Ovary (tissue), 3 donors: ENCODE results near the gene KCNJ6.

Experiments
- POLR2A ChIP-seq: fragments of 450-650 bp; IDR thresholded peaks from one replicate; pipeline ENCODE4 v1.6.1; 2017; ENCODE audit warnings: antibody characterized with exemption, mild to moderate bottlenecking, moderate library complexity
- TF ChIP-seq, protein P1 (sequence below), 3 donors: fragments of 450-650 bp in 2 of 3; fragments of 200-600 bp in 1 of 3; IDR thresholded peaks; one replicate each; pipeline versions ENCODE4 v1.5.1 to v1.8.0; 2016 to 2022; ENCODE audit warnings: antibody characterized with exemption in 3 of 3, mild to moderate bottlenecking in 1 of 3
- donor health status: DM: no; HTN: no; CAD: no.

DNA sequence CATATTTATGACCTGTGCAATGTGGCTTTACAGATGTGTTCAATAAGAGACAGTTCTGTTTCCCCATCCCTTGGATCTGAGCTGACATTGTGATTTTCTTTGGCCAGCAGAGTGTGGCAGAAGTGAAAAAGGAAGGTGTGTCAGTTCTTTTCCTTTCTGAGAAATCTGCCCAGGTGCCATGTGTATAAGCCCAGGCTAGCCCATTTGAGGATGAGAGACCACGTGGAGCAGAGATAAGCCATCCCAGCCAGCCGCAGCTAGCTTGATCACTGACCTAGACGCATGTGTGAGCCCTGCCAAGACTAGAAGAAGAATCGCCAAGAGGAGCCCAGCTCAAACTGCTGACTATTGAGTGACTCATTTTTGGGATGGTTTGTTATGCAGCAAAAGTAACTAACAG, 127.8 kb downstream of the KCNJ6 start:
- TF ChIP-seq POLR2A = no peak
- TF ChIP-seq, protein P1, sequence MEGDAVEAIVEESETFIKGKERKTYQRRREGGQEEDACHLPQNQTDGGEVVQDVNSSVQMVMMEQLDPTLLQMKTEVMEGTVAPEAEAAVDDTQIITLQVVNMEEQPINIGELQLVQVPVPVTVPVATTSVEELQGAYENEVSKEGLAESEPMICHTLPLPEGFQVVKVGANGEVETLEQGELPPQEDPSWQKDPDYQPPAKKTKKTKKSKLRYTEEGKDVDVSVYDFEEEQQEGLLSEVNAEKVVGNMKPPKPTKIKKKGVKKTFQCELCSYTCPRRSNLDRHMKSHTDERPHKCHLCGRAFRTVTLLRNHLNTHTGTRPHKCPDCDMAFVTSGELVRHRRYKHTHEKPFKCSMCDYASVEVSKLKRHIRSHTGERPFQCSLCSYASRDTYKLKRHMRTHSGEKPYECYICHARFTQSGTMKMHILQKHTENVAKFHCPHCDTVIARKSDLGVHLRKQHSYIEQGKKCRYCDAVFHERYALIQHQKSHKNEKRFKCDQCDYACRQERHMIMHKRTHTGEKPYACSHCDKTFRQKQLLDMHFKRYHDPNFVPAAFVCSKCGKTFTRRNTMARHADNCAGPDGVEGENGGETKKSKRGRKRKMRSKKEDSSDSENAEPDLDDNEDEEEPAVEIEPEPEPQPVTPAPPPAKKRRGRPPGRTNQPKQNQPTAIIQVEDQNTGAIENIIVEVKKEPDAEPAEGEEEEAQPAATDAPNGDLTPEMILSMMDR (IDR thresholded peaks at IDR 0.05) = no peak
